ENCODE measurements around the gene APOH.

APOH gene

DNA sequence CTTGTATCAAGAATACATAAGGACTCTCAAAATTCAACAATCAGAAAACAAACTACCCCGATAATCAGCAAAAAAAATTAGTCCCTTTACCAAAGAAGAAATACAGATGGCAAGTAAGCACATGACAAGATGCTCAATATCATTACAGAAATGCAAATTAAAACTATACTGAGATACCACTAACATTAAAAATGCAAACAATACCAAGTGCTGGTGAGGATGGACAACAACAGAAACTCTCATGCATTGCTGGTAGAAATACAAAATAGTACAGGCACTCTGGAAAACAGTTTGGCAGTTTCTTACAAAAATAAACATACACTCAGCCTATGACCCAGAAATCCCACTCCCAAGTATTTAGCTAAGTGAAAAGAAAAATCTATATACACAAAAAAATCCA is 44.8 kb downstream of the APOH start:
- Histone ChIP-seq H4K8ac (ENCODE audit: low read length) (no peak overlapping the region), H2BK120ac (ENCODE audit: low read depth, low read length) (no peak overlapping the region), H2BK12ac (ENCODE audit: low read length in 2 of 2) (no peak overlapping the region), H2AFZ (ENCODE audit: low read depth, low read length) (no peak overlapping the region), H2BK15ac (ENCODE audit: low read depth, poor library complexity, severe bottlenecking) (no peak overlapping the region), H4K91ac (ENCODE audit: low read length) (no peak overlapping the region), H3K18ac (ENCODE audit: low read depth in 1 of 2, low read length in 2 of 2) (no peak overlapping the region), H3K36me3 (ENCODE audit: control insufficient read depth in 1 of 2, insufficient read depth in 2 of 2, low read depth in 1 of 2, low read length in 2 of 2) (peaks cover 4 to 29% of the 10 kb centered on the region in 2 experiments), H2BK5ac (ENCODE audit: low read depth, low read length, poor library complexity, severe bottlenecking) (no peak overlapping the region), H3K4me1 (ENCODE audit: control insufficient read depth, insufficient read depth, low read depth, low read length) (no peaks in the 10 kb centered on the region), H3K27ac (ENCODE audit: low read length, poor library complexity, severe bottlenecking) (no peak overlapping the region), H3K9ac (ENCODE audit: low read length) (no peak overlapping the region), H3K27me3 (ENCODE audit: control insufficient read depth in 1 of 2, insufficient read depth in 1 of 2, low read length in 2 of 2) (no peaks in the 10 kb centered on the region), H3K79me1 (replicated peaks; ENCODE audit: low read length, poor library complexity, severe bottlenecking) (peaks cover 22% of the 10 kb centered on the region), H2AK5ac (ENCODE audit: low read length, severe bottlenecking) (no peak overlapping the region), H3K4me3 (ENCODE audit: insufficient read depth in 1 of 2, low read depth in 1 of 2, low read length in 2 of 2) (no peak overlapping the region), H3K4ac (ENCODE audit: low read depth in 1 of 2, low read length in 2 of 2) (no peak overlapping the region), H3K9me3 (ENCODE audit: control insufficient read depth, low read length) (peaks cover 6% of the 10 kb centered on the region), H3K4me2 (ENCODE audit: low read length, poor library complexity, severe bottlenecking) (no peak overlapping the region), H3K23ac (ENCODE audit: low read length in 2 of 2) (no peak overlapping the region), H3K14ac (ENCODE audit: low read length in 2 of 2) (no peak overlapping the region)
- 93% methylated on average over 1 of the region's 1 CpG for WGBS
- no peak for DNase-seq

DNA sequence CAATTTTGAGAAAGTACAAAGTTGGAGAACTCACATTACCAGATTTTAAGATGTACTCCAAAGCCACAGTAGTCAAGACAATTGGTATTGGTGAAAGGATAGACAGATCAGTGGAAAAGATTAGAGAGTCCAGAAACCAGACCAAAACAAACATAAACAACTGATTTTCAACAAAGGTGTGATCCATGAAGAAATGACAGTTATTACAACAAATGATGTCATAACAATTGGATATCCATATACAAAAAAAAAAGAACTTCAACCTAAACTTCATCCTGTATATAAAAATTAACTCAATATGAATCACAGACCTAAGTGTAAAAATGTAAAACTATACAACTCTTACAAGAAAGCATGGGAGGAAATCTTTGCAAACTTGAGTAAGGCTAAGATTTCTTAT is 45.7 kb downstream of the APOH start:
- Histone ChIP-seq H3K27me3 (ENCODE audit: control insufficient read depth in 1 of 2, insufficient read depth in 1 of 2, low read length in 2 of 2) (no peaks in the 10 kb centered on the region), H3K79me1 (replicated peaks; ENCODE audit: low read length, poor library complexity, severe bottlenecking) (peaks cover 21% of the 10 kb centered on the region), H2BK120ac (ENCODE audit: low read depth, low read length) (no peak overlapping the region), H3K18ac (ENCODE audit: low read depth in 1 of 2, low read length in 2 of 2) (no peak overlapping the region), H3K14ac (ENCODE audit: low read length in 2 of 2) (no peak overlapping the region), H3K9me3 (ENCODE audit: control insufficient read depth, low read length) (peaks cover 7% of the 10 kb centered on the region), H4K91ac (ENCODE audit: low read length) (no peak overlapping the region), H3K4me2 (ENCODE audit: low read length, poor library complexity, severe bottlenecking) (no peak overlapping the region), H4K8ac (ENCODE audit: low read length) (no peak overlapping the region), H3K9ac (ENCODE audit: low read length) (no peak overlapping the region), H2BK15ac (ENCODE audit: low read depth, poor library complexity, severe bottlenecking) (no peak overlapping the region), H2BK5ac (ENCODE audit: low read depth, low read length, poor library complexity, severe bottlenecking) (no peak overlapping the region), H2BK12ac (ENCODE audit: low read length in 2 of 2) (no peak overlapping the region), H2AK5ac (ENCODE audit: low read length, severe bottlenecking) (no peak overlapping the region), H3K27ac (ENCODE audit: low read length, poor library complexity, severe bottlenecking) (no peak overlapping the region), H3K36me3 (ENCODE audit: control insufficient read depth in 1 of 2, insufficient read depth in 2 of 2, low read depth in 1 of 2, low read length in 2 of 2) (peaks cover 4 to 29% of the 10 kb centered on the region in 2 experiments), H2AFZ (ENCODE audit: low read depth, low read length) (no peak overlapping the region), H3K4me1 (ENCODE audit: control insufficient read depth, insufficient read depth, low read depth, low read length) (no peaks in the 10 kb centered on the region), H3K4me3 (ENCODE audit: insufficient read depth in 1 of 2, low read depth in 1 of 2, low read length in 2 of 2) (no peak overlapping the region), H3K4ac (ENCODE audit: low read depth in 1 of 2, low read length in 2 of 2) (no peak overlapping the region), H3K23ac (ENCODE audit: low read length in 2 of 2) (no peak overlapping the region)
- DNase-seq: no peak

DNA sequence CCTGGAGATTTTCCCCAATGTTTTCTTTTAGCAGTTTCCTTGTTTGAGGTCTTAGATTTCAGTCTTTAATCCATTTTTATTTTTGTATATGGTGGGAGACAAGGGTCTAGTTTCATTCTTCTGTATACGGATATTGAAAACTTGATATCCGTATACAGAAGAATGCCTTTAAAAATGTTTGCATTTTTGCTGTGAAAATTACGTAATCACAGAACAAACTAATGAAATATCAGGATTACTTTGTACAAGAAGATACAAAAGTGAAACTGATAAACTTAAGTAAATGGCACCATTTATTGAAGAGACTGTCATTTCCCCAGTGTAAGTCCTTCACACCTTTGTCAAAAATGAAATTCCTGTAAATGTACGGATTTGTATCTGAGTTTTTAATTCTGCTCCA is 50.6 kb downstream of the APOH start:
- Histone ChIP-seq H3K36me3 (ENCODE audit: control insufficient read depth in 1 of 2, insufficient read depth in 2 of 2, low read depth in 1 of 2, low read length in 2 of 2) (peaks cover 4 to 44% of the 10 kb centered on the region in 2 experiments), H3K27ac (ENCODE audit: low read length, poor library complexity, severe bottlenecking) (no peak overlapping the region), H3K4me3 (ENCODE audit: insufficient read depth in 1 of 2, low read depth in 1 of 2, low read length in 2 of 2) (no peak overlapping the region), H3K9me3 (ENCODE audit: control insufficient read depth, low read length) (peaks cover 7% of the 10 kb centered on the region), H2BK120ac (ENCODE audit: low read depth, low read length) (no peak overlapping the region), H3K18ac (ENCODE audit: low read depth in 1 of 2, low read length in 2 of 2) (no peak overlapping the region), H2AFZ (ENCODE audit: low read depth, low read length) (no peak overlapping the region), H4K8ac (ENCODE audit: low read length) (no peak overlapping the region), H3K4ac (ENCODE audit: low read depth in 1 of 2, low read length in 2 of 2) (no peak overlapping the region), H3K23ac (ENCODE audit: low read length in 2 of 2) (no peak overlapping the region), H3K4me1 (ENCODE audit: control insufficient read depth, insufficient read depth, low read depth, low read length) (no peaks in the 10 kb centered on the region), H2BK15ac (ENCODE audit: low read depth, poor library complexity, severe bottlenecking) (no peak overlapping the region), H3K79me1 (replicated peaks; ENCODE audit: low read length, poor library complexity, severe bottlenecking) (peaks cover 2% of the 10 kb centered on the region), H2BK5ac (ENCODE audit: low read depth, low read length, poor library complexity, severe bottlenecking) (no peak overlapping the region), H3K9ac (ENCODE audit: low read length) (no peak overlapping the region), H3K4me2 (ENCODE audit: low read length, poor library complexity, severe bottlenecking) (no peak overlapping the region), H3K27me3 (ENCODE audit: control insufficient read depth in 1 of 2, insufficient read depth in 1 of 2, low read length in 2 of 2) (no peaks in the 10 kb centered on the region), H2AK5ac (ENCODE audit: low read length, severe bottlenecking) (no peak overlapping the region), H2BK12ac (ENCODE audit: low read length in 2 of 2) (no peak overlapping the region), H4K91ac (ENCODE audit: low read length) (no peak overlapping the region), H3K14ac (ENCODE audit: low read length in 2 of 2) (no peak overlapping the region)
- no peak for DNase-seq
- 100% methylated on average over 2 of the region's 4 CpGs for WGBS

DNA sequence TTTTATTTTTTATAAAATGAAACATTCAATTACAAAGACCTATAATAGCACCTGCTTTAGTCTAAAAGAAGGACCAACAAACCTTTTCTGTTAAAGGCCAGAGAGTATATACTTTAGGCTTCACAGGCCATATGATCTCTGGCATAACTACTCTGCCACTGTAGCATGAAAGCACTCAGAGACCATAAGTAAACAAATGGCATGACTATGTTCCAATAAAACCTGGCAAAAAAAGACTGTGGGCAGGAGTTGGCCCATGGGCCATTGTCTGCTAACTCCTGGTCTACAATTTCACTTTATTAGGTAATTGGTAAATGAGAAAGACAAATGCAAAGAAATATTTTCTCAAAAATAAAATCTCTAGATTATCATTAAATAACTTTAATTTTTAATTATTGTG is 52.2 kb downstream of the APOH start:
- Histone ChIP-seq H2AFZ (ENCODE audit: low read depth, low read length) (no peak overlapping the region), H3K9me3 (ENCODE audit: control insufficient read depth, low read length) (peaks cover 7% of the 10 kb centered on the region), H4K8ac (ENCODE audit: low read length) (no peak overlapping the region), H3K4me1 (ENCODE audit: control insufficient read depth, insufficient read depth, low read depth, low read length) (no peaks in the 10 kb centered on the region), H3K14ac (ENCODE audit: low read length in 2 of 2) (no peak overlapping the region), H2BK120ac (ENCODE audit: low read depth, low read length) (no peak overlapping the region), H2BK12ac (ENCODE audit: low read length in 2 of 2) (no peak overlapping the region), H3K4me2 (ENCODE audit: low read length, poor library complexity, severe bottlenecking) (no peak overlapping the region), H4K91ac (ENCODE audit: low read length) (no peak overlapping the region), H2BK15ac (ENCODE audit: low read depth, poor library complexity, severe bottlenecking) (no peak overlapping the region), H3K27me3 (ENCODE audit: control insufficient read depth in 1 of 2, insufficient read depth in 1 of 2, low read length in 2 of 2) (no peaks in the 10 kb centered on the region), H3K4me3 (ENCODE audit: insufficient read depth in 1 of 2, low read depth in 1 of 2, low read length in 2 of 2) (no peak overlapping the region), H2BK5ac (ENCODE audit: low read depth, low read length, poor library complexity, severe bottlenecking) (no peak overlapping the region), H3K79me1 (replicated peaks; ENCODE audit: low read length, poor library complexity, severe bottlenecking) (peaks cover 2% of the 10 kb centered on the region), H3K4ac (ENCODE audit: low read depth in 1 of 2, low read length in 2 of 2) (no peak overlapping the region), H3K18ac (ENCODE audit: low read depth in 1 of 2, low read length in 2 of 2) (no peak overlapping the region), H2AK5ac (ENCODE audit: low read length, severe bottlenecking) (no peak overlapping the region), H3K27ac (ENCODE audit: low read length, poor library complexity, severe bottlenecking) (no peak overlapping the region), H3K9ac (ENCODE audit: low read length) (no peak overlapping the region), H3K23ac (ENCODE audit: low read length in 2 of 2) (no peak overlapping the region), H3K36me3 (ENCODE audit: control insufficient read depth in 1 of 2, insufficient read depth in 2 of 2, low read depth in 1 of 2, low read length in 2 of 2) (peaks cover 4 to 40% of the 10 kb centered on the region in 2 experiments)
- DNase-seq: no peak
